GM12874 (cell line): ENCODE measurements around the gene HMGXB3.

Experiments used
- CTCF ChIP-seq: IDR thresholded peaks from 2 replicates; pipeline ENCODE4 v1.5.1; 2011; ENCODE audit warnings: low read depth, mild to moderate bottlenecking, control low read depth, low read length, moderate library complexity; ENCODE audit not compliant: insufficient read depth

HMGXB3 gene

GRCh38 chr5:150000256-150000989, at the start of gene HMGXB3, which contains the start of gene TIGD6:
HMGXB3 (plus strand) TSS chr5:150000739; CDS start chr5:150004853, 4,114 bp downstream.
TIGD6 (minus strand) TSS chr5:150000654; CDS start chr5:149996348, 4,306 bp downstream.
- TF ChIP-seq CTCF = no peak

- no peak for TF ChIP-seq CTCF
Observed at GRCh38 chr5:149951138-149951749, 49.3 kb upstream of the HMGXB3 start.

GRCh38 chr5:149953436-149954121, 47.0 kb upstream of the HMGXB3 start:
- TF ChIP-seq CTCF = no peak

GRCh38 chr5:149954798-149955197, 45.7 kb upstream of the HMGXB3 start:
- TF ChIP-seq CTCF = no peak

- no peak for TF ChIP-seq CTCF
Observed at GRCh38 chr5:149956685-149957084, 43.9 kb upstream of the HMGXB3 start.

GRCh38 chr5:149957855-149958254, 42.7 kb upstream of the HMGXB3 start:
- no peak for TF ChIP-seq CTCF

GRCh38 chr5:149959406-149960236, 40.9 kb upstream of the HMGXB3 start:
- peak; percentile 44; the same call in 1 of the 2 replicates for TF ChIP-seq CTCF
